HEK293 (cell line): Measurements from ENCODE around the gene IL34.

Source experiments
- CTCF ChIA-PET: fragments of 350-600 bp; formaldehyde crosslinking; extraction: SDS; loops from one replicate; lab custom pipeline; 2021; ENCODE audit warnings: antibody characterized with exemption; lab: Yijun Ruan, JAX
- POLR2A ChIA-PET: fragments of 300-600 bp; formaldehyde crosslinking; extraction: SDS; loops from one replicate; lab custom pipeline; 2020; ENCODE audit warnings: antibody characterized with exemption, inconsistent platforms; lab: Yijun Ruan, JAX
- H3K27ac ChIP-seq: fragments of 200-500 bp; sonication (Bioruptor generic); 2 replicates; pipeline ENCODE4 v1.5.1; 2014; ENCODE audit warnings: low read depth, low read length, control low read depth, inconsistent platforms; ENCODE audit errors: extremely low read depth
- H3K36me3 ChIP-seq, 2 experiments: fragments of 200-500 bp in 1 of 2; sonication (Bioruptor generic) in 1 of 2; 1 replicate in 1 of 2; 2 replicates in 1 of 2; pipeline ENCODE4 v1.5.1; 2014 to 2017; ENCODE audit warnings: inconsistent platforms in 2 of 2, low read length in 2 of 2; ENCODE audit not compliant: control insufficient read depth in 2 of 2, insufficient read depth in 1 of 2
- H3K4me1 ChIP-seq: fragments of 200-500 bp; sonication (Bioruptor generic); 2 replicates; pipeline ENCODE4 v1.5.1; 2014; ENCODE audit warnings: mild to moderate bottlenecking, low read length, inconsistent platforms; ENCODE audit not compliant: control insufficient read depth, insufficient read depth
- H3K4me3 ChIP-seq: 2 replicates; pipeline ENCODE4 v1.5.1; 2011; ENCODE audit warnings: low read depth, mild to moderate bottlenecking, control low read depth, low read length, moderate library complexity
- H3K9me3 ChIP-seq: fragments of 200-500 bp; sonication (Bioruptor generic); 2 replicates; pipeline ENCODE4 v1.5.1; 2014; ENCODE audit warnings: low read depth, low read length, inconsistent platforms; ENCODE audit not compliant: control insufficient read depth, insufficient read depth
- GLIS1 ChIP-seq: fragments of 450-650 bp; formaldehyde crosslinking; IDR thresholded peaks from 2 replicates; pipeline ENCODE4 v1.5.1; 2016; ENCODE audit warnings: missing biosample characterization, missing genetic modification characterization
- SCRT2 ChIP-seq: fragments of 450-650 bp; formaldehyde crosslinking; IDR thresholded peaks from 2 replicates; pipeline ENCODE4 v1.5.1; 2016; ENCODE audit warnings: missing biosample characterization, missing genetic modification characterization
- SP2 ChIP-seq: fragments of 450-650 bp; formaldehyde crosslinking; IDR thresholded peaks from 2 replicates; pipeline ENCODE4 v1.5.1; 2016; ENCODE audit warnings: missing biosample characterization, missing genetic modification characterization
- TRIM28 ChIP-seq: IDR thresholded peaks from 2 replicates; pipeline ENCODE4 v1.6.1; 2011; ENCODE audit warnings: low read length, control low read depth, borderline replicate concordance
- ZNF513 ChIP-seq: fragments of 450-650 bp; IDR thresholded peaks from 2 replicates; pipeline ENCODE4 v1.5.1; 2018; ENCODE audit warnings: missing biosample characterization, missing genetic modification characterization
- ZNF514 ChIP-seq: fragments of 450-650 bp; formaldehyde crosslinking; IDR thresholded peaks from 2 replicates; pipeline ENCODE4 v1.5.1; 2016; ENCODE audit warnings: missing biosample characterization, missing genetic modification characterization
- ZNF658 ChIP-seq: fragments of 450-650 bp; formaldehyde crosslinking; IDR thresholded peaks from 2 replicates; pipeline ENCODE4; 2016; ENCODE audit warnings: missing biosample characterization, missing genetic modification characterization
- ZNF747 ChIP-seq: fragments of 450-650 bp; formaldehyde crosslinking; IDR thresholded peaks from 2 replicates; pipeline ENCODE4 v1.5.1; 2016; ENCODE audit warnings: missing biosample characterization, missing genetic modification characterization
- ZNF785 ChIP-seq: fragments of 450-650 bp; formaldehyde crosslinking; IDR thresholded peaks from 2 replicates; pipeline ENCODE4 v1.5.1; 2016; ENCODE audit warnings: missing biosample characterization, missing genetic modification characterization
- TF ChIP-seq, protein P1 (sequence below): IDR thresholded peaks from 2 replicates; pipeline ENCODE4 v1.6.1; 2011; ENCODE audit warnings: mild to moderate bottlenecking, low read depth, low read length, borderline replicate concordance
- TF ChIP-seq, protein P2 (sequence below): fragments of 450-650 bp; formaldehyde crosslinking; IDR thresholded peaks from 2 replicates; pipeline ENCODE4 v1.5.1; 2016; ENCODE audit warnings: missing biosample characterization, missing genetic modification characterization

IL34 gene

DNA sequence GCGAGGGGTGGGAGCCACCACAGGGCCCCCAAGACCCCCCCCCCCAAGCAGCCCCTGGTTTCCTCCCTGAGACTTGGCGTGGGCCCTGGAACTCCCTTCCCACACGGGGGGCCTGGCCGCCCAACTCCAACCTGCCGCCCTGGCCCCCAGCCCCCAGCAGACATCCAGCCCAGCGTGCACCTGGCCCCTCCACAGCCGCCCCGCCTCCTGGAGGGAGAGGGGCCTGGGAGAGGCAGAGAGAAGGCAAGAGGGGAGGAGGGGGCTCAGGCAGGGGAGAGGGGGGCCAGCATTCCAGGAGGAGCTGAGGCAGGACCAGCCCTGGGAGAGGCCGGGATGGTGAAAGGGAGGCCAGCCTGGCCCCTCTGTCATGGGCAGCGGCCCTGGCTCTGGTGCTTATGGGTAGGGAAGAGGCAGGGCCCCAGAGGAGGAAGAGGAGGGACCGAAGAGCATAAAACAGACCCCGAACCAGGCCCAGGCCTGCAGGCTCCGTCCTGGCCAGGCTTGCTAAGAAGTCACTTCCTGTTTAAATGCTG, 16.7 kb downstream of the IL34 start:
- H3K4me1 ChIP-seq: no peaks in the 10 kb centered on the region
- no peaks in the 10 kb centered on the region for H3K9me3 ChIP-seq
- H3K27ac ChIP-seq: no peak overlapping the region
- CTCF ChIA-PET: interaction anchor here (0.6 to 1.0 kb wide), 2 partner anchors 9 to 108 kb away, joined by 3 to 4 read pairs; no protein-coding TSS in a partner anchor
- H3K4me3 ChIP-seq: no peak overlapping the region
- TF ChIP-seq TRIM28 (no peak), SP2 (tag by site-specific recombination) (0 out of 2 replicates have a peak, but pooled peaks have one; percentile 21), GLIS1 (tag by site-specific recombination) (no peak)
- POLR2A ChIA-PET: no interaction called here
- peaks cover 10 to 49% of the 10 kb centered on the region in 2 experiments; a peak in 2 of 3 replicates for H3K36me3 ChIP-seq

- TF ChIP-seq ZNF513 (tag by site-specific recombination) (0 out of 2 replicates have a peak, but pooled peaks have one; percentile 20), ZNF514 (no peak), ZNF658 (tag by site-specific recombination) (no peak)
- Histone ChIP-seq H3K4me1 (no peaks in the 10 kb centered on the region), H3K27ac (no peak overlapping the region), H3K36me3 (peaks cover 12 to 56% of the 10 kb centered on the region in 2 experiments; a peak in 2 of 3 replicates), H3K4me3 (no peak overlapping the region), H3K9me3 (no peaks in the 10 kb centered on the region)
- ChIA-PET POLR2A (no interaction called here), CTCF (interaction anchor here (0.6 kb wide), 1 partner anchor 107 kb away, joined by 3 read pairs; no protein-coding TSS in a partner anchor)
Observed at GRCh38 chr16:70663524-70664324, 17.4 kb downstream of the IL34 start.

DNA sequence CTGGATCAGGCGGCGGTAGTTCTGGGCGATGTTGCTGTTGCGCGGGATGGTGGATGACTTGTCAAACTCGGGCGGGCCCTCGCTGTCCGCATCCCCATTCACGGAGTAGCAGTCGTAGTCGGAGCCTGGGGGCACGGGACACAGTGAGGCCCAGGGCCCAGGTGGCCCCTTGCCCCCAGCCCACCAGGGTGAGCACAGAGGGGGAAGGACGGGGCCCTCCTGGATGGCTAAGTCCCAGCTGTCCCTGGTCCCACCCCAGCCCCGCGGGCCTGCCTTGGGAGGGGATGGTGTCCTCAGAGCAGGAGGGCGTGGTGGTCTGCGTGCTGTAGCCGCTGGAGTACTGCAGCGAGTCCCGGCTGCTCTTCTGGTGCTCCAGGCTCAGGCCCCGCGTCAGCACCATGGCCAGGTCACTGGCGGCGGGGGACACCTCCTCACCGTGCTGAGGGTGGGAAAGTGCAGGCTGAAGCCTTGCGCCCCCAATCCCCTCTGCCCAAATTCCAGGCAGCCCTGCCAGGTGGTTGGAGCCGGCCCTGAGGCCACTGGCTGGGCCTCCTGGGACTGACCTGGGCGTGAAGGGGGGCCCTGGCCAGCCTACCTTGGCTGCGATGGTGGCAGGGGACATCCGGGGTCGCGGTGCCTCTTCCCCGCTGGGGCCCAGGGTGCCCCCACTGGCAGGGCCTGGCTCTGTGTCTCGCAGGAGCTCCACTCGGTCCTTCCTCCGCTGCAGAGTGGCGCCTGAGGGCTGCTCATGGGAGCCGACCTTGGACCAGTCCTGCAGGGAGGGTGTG, 18.2 kb downstream of the IL34 start:
- H3K4me1 ChIP-seq: no peaks in the 10 kb centered on the region
- H3K9me3 ChIP-seq: no peaks in the 10 kb centered on the region
- CTCF ChIA-PET: no interaction called here
- no peak overlapping the region for H3K27ac ChIP-seq
- H3K4me3 ChIP-seq: no peak overlapping the region
- TF ChIP-seq, protein P1, sequence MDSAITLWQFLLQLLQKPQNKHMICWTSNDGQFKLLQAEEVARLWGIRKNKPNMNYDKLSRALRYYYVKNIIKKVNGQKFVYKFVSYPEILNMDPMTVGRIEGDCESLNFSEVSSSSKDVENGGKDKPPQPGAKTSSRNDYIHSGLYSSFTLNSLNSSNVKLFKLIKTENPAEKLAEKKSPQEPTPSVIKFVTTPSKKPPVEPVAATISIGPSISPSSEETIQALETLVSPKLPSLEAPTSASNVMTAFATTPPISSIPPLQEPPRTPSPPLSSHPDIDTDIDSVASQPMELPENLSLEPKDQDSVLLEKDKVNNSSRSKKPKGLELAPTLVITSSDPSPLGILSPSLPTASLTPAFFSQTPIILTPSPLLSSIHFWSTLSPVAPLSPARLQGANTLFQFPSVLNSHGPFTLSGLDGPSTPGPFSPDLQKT: no peak
- TF ChIP-seq ZNF785 (tag by site-specific recombination) (no peak), ZNF747 (tag by site-specific recombination) (no peak), SCRT2 (tag by site-specific recombination) (no peak)
- TF ChIP-seq, protein P2, sequence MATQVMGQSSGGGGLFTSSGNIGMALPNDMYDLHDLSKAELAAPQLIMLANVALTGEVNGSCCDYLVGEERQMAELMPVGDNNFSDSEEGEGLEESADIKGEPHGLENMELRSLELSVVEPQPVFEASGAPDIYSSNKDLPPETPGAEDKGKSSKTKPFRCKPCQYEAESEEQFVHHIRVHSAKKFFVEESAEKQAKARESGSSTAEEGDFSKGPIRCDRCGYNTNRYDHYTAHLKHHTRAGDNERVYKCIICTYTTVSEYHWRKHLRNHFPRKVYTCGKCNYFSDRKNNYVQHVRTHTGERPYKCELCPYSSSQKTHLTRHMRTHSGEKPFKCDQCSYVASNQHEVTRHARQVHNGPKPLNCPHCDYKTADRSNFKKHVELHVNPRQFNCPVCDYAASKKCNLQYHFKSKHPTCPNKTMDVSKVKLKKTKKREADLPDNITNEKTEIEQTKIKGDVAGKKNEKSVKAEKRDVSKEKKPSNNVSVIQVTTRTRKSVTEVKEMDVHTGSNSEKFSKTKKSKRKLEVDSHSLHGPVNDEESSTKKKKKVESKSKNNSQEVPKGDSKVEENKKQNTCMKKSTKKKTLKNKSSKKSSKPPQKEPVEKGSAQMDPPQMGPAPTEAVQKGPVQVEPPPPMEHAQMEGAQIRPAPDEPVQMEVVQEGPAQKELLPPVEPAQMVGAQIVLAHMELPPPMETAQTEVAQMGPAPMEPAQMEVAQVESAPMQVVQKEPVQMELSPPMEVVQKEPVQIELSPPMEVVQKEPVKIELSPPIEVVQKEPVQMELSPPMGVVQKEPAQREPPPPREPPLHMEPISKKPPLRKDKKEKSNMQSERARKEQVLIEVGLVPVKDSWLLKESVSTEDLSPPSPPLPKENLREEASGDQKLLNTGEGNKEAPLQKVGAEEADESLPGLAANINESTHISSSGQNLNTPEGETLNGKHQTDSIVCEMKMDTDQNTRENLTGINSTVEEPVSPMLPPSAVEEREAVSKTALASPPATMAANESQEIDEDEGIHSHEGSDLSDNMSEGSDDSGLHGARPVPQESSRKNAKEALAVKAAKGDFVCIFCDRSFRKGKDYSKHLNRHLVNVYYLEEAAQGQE (tag by site-specific recombination): peak; percentile 71
- TF ChIP-seq, all 188 proteins: peak for 1
- peaks cover 19 to 63% of the 10 kb centered on the region in 2 experiments; a peak in 2 of 3 replicates for H3K36me3 ChIP-seq
- POLR2A ChIA-PET: no interaction called here
